Head of caudate nucleus (tissue), 42 donors: ENCODE data around the gene FHL2.

Source experiments
- DNase-seq, 42 donors: peaks; one replicate each; pipeline versions ENCODE4 v3.0.0 to v3.0.0-alpha.2; 2020 to 2021; ENCODE audit warnings: mixed read lengths in 7 of 42
- intact Hi-C: fragments of 100-400 bp; cut with DNase I; formaldehyde crosslinking; loops from one replicate; pipeline ENCODE4 v1.15.0; 2022

FHL2 gene

DNA sequence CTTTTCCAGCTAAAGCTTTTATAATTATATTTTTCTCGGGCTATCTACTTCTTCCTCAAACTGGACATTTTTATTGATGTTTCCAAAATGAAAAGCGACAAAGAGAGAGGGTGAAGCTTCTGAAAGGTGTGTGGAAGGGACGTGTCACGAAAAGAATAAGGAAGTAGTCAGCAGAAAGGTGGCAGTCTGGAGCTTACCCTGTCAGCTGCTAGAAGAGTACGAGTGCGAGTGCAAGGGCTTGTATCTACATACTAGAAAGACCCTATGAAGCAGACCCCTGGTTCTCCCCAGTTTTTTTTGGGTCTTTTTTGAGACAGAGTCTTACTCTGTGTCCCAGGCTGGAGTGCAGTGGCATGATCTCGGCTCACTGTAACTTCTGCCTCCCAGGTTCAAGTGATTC is 14.6 kb downstream of the FHL2 start:
- intact Hi-C loops, result no loop called here
- DNase-seq, result no peak

DNA sequence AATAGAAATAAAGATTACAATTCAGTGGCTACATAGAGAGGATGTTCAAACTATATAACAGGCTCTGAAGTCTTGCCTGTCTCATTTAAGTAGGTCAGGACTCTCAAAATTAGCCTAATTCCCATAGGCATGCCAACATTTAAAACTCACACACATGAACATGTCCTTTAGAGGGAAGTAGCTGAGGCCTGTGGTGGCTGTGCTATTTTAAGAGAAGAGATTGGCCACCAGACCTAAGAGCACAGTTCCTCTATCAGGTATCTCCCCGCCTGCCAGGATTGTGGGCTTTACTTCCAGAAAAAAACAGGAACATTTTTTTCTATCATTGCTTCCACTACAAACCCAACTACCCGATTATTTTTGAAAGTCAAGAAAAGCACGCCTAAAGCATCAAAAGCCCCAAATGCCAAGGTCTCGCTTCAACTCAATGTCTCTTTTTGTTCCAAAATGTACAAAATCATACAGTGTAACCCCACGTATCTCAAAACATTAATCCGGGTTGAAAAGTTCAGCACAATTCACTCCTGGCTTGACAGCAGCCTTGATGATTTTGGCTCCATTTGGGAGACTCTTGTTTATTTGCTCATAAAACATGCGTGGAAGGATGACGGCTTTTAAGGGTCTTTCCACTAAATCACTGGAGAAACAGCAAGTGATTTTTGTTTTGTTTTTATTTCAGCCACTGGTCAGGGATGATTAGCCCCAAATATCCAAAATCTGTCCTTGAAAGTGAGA is 15.3 kb downstream of the FHL2 start:
- no peak for DNase-seq
- intact Hi-C loops, result no loop called here

DNA sequence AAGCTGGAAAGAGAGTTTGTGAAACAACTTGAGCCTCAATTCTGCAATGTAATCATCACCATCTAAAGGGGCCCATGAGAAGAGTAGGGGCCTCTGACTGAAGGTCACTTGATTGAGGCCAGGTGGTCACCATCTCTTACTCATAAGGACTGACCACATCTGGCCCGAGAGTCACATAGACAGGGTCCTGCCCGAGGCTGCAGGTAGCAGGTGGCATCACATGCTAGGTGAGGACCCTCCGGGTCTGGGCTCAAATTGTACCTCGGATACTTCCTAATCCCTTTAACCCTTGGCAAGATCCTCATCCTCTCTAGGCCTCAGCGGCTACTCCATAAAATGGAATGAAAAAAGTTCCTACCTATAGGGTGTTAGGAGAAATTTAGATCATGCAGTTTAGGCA is 16.7 kb downstream of the FHL2 start:
- DNase-seq, result no peak
- intact Hi-C loops, result no loop called here

DNA sequence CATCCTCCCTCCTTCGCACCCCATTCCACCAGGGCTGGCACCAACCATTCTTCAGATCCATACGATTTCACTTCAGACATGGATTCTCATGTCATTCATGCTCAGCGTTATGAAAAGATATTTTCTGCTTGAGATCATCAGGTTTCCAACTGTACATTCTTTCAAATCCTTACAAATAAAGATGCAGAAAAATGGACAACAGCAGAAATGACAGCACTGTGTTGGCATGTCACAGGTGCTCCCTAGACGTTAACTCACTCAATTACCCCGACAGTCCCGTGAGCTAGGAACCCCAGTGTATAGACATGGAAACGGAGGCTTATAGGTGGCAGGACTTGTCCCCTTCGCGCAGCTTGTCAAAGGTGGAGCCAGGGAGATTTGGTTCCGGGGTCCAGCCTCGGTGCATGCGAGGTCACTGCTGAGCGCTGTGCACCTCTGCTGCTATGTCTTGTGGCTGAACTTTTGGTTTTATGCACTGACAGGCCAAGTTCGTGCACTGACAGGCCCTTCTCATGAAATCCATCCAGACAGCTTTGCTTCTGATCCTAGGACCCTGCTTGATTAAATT is 17.7 kb downstream of the FHL2 start:
- no peak for DNase-seq
- intact Hi-C loops, result no loop called here

DNA sequence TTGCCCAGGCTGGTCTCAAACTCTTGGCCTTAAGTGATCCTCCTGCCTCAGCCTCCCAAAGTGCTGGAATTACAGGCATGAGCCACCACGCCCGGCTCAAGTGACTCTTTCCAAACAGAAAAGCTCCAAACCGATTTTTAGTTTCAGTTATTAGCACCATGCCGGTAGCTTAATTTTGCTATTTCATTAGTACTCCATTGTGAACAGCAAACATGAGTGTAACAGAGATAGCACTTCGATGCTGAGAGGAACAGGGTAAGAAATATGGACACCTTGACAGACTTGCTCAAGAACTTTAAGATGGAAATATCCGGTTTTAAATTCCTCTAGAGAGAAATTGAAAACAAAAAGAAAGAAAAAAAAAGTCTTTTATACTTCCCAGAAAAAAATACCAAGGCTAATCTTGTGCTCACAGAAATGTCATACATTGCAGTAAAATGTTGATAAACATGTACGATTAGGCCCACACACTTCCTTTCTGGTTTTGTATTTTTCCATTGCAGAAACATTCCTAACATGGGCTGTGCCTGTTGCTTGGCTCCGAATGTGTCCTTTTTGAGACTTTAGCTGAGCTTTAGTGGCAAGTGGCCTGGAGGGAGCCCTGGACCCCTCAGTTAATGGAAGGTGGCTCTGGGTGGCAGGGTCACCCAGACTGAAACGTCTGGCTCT is 18.3 kb downstream of the FHL2 start:
- intact Hi-C loops, result no loop called here
- DNase-seq, result no peak

DNA sequence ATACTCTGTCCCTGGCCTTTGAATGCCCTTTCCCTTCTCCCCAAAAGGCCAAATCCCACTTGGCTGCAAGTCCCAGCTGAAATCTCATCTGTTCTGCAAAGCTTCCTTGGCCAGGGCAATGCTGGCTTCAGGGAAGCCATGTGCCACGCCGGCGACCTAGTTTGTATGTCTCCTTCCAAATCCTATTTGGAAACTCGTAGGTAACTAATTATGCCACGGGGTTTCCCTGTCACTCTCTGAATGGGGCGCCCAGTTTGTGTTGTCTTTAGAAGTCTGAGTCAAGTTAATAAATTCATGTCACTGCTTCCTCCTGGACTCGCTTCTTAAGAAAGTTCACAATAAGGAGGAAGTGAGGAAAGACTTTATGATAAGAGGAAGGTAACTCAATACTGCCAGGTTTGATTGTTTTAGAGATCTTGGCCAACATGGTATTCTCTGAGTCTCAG is 19.1 kb downstream of the FHL2 start:
- DNase-seq, result peak in 1 of 42 donors; percentile 22

DNA sequence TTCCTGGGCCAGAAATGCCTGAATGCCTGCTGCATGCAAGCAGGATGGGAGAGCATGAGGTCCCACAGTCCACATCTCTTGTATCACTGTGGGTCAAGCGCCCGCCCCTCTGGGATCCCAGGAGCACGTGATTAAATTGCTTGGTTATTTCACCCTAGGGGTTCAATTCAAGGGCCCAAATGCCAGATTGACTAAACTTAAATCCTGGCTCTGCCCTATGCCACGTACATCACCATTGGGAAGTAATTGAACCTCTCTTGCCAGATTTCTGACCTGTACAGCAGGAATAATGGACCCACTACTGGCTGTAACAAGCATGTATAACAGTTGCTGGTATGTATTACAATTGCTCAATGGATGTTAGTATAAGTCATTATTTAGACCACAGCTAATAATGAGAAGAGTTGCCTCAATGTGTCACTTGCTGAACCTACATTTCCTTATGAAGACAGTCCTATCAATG is 19.9 kb downstream of the FHL2 start:
- no peak for DNase-seq
- intact Hi-C loops, result no loop called here

More for the DNA sequence above, 19.1 kb downstream of the FHL2 start:
- intact Hi-C loops, result no loop called here

DNA sequence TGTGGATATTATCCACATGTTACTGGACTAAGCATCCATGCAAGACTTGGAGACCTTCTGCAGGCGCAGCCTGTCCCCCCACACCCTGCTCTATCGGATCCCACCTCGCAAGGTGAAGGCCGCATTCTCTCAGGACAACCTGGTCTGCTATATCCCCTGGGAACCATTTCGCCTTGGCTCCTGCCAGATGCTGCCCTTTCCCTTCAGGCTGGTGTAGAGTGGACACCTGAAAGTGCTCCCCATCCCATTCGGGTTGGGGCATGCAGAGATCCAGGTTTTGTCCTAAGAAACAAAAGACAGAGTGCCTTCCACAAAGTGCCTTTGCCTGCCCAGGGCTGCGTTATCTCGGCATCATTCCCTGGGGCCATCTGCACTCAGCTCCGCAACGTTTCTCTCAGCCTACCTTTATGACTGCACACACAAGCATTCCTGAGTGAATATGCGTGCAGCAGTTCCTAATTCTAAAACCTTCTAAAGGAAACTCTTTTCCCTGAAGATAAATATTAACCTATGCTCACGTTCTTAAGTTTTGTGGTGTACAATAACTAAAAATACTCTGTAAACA is 20.5 kb downstream of the FHL2 start:
- intact Hi-C loops, result no loop called here
- no peak for DNase-seq

DNA sequence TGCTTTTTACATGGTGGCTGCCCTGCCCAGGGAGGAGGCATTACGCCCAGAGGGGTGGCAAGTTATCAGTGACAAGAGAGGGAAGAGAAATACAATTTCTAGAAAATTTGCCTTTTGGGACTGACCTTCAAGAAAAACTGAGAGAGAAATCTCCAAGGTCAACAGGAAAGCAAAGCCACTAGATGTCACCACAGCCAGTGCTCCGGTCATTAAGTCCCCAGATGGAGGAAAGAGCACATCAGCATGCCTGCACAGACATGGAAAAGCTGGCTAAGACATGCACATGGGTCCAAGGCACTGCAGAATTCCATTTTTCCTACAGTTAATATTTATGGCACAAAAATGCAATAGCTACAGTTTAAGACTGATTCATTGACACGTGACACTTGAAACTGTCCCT is 21.0 kb downstream of the FHL2 start:
- intact Hi-C loops, result no loop called here
- no peak for DNase-seq

DNA sequence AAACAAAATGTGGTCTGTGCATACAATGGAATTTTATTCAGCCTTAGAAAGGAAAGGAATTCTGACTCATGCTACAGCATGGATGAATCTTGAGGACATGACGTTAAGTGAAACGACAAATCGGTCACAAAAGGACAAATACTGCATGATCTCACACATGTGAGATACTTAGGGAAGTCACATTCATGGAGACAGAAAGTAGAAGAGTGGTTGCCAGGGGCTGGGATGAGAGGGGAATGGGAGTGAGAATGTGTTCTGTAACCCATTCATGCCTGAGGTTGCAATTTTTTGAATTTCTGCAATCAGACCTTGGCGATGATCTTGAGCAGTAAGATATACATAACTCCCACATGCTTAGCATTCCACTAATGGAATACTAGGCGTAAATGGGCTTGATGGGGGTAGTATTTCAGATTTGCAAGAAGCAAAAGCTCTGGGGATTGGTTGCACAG is 22.0 kb downstream of the FHL2 start:
- no peak for DNase-seq
- intact Hi-C loops, result no loop called here

DNA sequence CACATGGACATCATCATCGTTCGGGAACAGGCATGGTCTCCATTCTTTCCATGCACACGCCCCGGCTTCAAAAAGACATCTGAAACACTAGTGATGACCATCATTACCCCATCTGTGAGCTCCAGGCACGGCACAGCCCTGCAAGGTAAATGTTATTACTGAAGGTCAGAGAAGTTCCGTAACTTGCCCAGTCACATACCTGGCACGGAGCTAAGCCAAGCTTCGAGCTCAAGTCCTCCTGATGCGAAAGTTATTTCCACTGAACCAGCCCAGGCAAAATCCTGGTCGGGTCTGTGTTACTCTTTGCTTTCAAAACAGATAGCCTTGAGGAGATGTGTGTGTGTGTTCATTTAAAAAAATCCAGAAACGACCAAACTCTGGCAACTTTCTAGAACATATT is 22.8 kb downstream of the FHL2 start:
- DNase-seq, result no peak
- intact Hi-C loops, result no loop called here

DNA sequence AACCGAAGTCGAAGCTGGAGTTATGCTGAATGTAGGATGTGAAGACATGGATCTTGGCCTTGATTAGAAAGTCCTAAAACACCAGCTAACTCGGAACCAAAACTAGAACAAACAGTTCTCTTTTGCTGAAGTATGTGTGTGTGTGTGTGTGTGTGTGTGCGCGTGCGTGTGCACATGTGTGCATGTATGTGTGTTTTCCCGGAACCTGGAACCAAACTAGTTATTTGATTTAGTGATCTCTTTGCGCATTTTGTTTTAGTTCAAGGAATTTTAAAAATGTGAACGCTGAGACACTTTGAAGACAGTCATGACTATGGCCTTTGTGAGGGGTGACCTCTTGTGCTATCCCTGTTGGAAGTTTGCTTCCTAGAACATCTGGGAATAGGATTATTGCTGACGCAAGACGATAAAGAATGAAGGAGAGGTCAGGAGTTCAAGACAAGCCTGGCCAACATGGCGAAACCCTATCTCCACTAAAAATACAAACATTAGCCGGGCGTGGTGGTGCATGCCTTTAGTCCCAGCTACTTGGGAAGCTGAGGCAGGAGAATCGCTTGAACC is 23.8 kb downstream of the FHL2 start:
- intact Hi-C loops, result no loop called here
- no peak for DNase-seq

DNA sequence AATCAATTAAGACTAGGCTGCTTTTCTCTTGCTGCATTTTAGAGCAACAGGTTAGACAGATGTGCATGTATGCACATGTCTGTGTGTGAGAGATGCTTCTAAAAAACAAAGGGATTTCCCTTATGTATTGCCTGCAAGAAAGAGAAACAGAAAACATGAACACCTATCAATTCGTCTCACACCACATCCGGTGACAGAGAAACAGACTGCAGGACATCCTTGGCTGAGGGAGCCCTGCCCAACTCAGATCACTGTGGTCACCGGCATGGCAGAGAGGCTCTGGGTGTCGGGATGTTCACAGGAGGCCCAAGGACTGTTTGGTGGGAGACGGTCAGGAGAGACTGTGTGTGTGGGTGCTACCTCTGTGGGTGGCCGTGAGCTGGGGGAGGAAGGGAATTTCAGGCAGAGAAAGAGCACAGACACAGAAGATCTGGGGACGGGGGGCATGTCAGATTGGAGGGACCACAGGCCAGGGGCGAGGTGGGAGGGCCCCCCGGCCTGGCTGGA is 24.9 kb downstream of the FHL2 start:
- DNase-seq, result no peak
- intact Hi-C loops, result no loop called here

DNA sequence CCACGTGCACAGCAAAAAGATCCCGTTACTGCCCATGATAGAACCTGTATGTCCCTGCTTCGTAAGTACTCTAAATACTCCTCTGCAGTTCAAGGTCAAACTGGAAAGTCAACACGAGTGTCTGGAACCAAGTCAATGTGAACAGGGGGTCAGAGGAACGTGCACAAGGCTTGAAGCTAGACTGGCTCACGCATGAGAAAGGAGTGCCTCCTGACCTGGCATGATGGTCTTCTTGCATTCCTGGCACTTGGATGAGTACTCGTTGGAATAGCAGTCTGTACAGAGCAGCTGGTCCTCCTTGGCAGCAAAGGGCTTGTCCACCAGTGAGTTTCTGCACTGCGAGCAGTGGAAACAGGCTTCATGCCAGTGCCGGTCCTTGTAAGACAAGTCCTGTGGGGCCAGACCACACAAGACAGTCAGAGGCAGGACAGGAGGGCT is 25.5 kb downstream of the FHL2 start:
- intact Hi-C loops, result no loop called here
- peak in 10 of 42 donors; percentile 19 to 46 (median 25) for DNase-seq

DNA sequence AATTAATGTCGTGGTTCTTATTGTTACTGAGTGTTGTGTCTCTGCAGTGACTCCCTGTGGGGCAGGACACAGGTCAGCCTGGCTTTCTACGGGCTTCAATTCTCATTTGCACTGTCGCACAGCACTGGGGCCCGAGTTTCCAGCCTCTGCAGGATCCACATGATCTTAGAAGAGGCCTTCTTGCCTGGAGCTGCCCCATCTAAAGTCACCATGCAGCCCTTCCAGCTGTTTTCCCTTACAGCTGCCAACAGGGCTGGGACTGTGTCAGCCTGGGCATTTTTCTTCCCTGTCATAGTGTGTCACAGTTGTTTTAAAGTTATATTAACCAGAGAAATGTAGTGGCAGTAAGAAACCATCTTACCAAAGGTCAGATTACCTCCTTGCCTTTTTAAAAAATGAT is 27.0 kb downstream of the FHL2 start:
- DNase-seq, result no peak
- intact Hi-C loops, result no loop called here

DNA sequence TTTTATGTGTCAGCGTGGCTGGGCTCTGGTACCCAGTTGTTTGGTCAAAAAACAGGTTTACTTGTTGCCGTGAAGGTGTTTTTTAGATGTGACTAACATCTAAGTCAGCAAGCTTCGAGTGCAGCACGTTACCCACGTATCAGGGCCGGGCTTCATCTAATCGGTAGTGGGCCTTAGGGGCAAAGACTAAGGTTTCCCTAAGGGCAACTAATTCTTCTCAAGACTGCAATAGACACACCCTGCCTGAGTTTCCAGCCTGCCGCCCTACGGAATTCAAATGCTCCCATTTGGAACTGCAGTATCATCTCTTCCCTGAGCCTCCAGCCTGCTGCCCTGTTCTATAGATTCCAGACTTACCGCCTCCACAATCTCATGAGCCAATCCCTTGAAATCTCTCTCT is 27.7 kb downstream of the FHL2 start:
- intact Hi-C loops, result no loop called here

DNA sequence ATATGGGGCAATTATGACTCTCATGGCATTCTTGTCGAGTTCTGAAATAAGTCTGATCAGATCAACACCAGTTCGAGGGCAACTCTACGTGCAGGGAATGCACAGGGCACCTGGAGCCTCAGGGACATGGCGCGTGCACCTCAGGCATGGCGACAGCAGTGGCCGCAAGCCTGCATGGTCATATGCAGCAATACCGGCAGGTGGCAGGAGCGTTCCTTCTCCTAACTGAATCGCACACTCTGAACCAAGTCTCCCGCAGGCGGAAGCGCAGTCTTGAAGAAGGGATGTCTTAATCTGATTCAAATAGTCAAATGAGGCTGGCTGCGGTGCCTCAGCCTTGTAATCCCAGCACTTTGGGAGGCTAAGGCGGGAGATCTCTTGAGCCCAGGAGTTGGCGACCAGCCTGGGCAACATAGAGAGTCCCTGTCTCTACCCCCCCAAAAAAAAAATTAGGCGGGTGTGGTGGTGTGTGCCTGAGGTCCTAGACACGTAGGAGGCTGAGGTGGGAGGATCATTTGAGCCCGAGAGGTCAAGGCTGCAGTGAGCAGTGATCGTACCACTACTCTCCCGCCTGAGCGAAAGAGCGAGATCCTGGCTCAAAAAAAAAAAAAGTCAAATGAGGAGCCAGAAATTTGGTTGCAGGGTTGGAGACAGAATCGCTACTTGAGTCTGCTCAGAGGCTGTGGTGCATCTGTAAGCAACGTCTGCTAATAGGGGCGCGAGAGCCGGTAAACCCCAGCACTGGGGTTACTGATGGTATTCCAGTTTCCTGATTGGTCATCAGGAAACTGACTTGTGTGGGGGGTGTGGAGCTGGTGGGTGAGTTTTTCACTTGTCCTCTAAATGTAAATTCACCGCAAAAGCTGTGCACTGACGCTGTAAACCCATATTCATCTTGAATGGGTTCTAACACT is 28.8 kb downstream of the FHL2 start:
- intact Hi-C loops, result loop anchor here (5.0 kb wide), 1 partner anchor 147 kb away; no protein-coding TSS in a partner anchor
- DNase-seq, result peak; percentile 77 to 95 (median 86)

More for the DNA sequence above, 27.7 kb downstream of the FHL2 start:
- no peak for DNase-seq

DNA sequence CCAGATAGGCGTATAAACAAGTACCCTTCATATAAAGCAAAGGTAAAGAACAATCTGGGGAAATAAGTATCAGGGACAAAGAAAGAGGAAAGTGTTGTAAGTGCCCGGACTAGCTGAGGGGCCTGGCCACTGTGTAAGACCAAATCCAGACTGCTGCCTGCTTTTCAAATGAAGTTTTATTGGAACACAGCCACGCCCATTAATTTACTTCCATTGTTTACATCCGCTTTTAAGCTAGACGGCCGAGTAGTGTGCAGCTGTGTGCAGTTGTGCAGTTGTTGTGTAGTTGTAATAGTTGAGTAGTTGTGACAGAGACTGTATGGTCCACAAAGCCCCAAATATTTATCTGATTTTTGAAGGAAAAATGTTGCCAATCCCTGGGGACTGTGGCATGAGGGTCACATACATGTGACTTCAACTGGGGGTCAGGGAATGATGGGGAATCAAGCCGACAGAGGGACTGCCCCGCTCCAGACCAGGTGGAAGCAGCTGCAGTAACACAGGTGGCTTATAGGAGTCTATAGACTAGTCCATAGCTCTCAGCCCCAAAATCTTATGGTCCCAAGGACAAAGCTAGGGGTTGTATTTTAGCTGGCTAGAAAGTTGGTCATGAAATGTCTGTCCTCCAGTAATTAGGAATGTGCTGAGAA is 30.0 kb downstream of the FHL2 start:
- DNase-seq, result no peak
- intact Hi-C loops, result loop anchor here (5.0 kb wide), 1 partner anchor 148 kb away; no protein-coding TSS in a partner anchor
